H54 (cell line): ENCODE measurements around the gene ATP1B2.

ENCODE experiments used
- DNase-seq: peaks from one replicate; pipeline ENCODE4 v3.0.0; 2011; ENCODE audit warnings: low spot score, mixed read lengths; ENCODE audit not compliant: insufficient read length
- FAIRE-seq: peaks from 3 replicates; lab custom pipeline; 2011; peaks lifted over from hg19 to GRCh38; lab: Jason Lieb, UNC
- POLR2A ChIP-seq: IDR thresholded peaks from 2 replicates; pipeline ENCODE4 v1.6.1; 2011; ENCODE audit warnings: low read depth, mild to moderate bottlenecking, low read length

Gene ATP1B2

DNA sequence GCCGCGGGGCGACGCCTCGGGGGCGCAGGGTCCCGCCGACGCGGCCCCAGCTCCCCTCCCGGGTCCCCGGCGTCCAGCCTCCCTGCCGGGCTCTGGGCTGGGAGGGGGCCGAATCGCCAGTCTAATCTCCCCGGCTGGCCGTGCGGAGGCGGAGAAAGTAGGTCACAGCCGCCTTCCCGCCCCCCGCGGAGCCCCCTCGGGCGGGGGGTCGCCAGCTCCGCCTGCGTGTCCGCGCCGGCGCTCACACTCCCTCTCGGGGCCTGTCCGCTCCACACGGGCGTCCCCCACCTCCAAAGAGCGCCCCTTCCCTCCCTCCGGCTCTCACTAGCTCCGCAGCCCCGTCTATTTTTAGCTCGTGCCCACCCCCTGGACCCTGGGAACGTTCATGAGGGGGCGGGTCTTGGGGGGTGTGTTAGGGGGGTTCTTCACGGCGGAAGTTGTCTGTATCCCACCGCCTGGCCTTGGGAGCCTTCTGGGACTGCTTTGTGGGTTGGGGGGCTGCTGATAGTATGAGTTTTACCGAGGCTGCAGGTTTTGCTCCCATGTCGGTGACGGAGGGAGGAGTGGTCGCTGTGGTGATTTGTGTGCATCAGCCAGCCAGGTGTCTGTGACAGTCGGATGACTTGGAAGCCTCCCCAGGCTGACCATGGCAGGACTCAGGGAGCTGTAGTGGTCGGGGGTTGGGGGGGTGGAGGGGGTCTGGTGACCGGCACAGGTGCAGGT is 1.1 kb downstream of the ATP1B2 start:
- TF ChIP-seq POLR2A = no peak
- FAIRE-seq (no peak), DNase-seq (no peak)

DNA sequence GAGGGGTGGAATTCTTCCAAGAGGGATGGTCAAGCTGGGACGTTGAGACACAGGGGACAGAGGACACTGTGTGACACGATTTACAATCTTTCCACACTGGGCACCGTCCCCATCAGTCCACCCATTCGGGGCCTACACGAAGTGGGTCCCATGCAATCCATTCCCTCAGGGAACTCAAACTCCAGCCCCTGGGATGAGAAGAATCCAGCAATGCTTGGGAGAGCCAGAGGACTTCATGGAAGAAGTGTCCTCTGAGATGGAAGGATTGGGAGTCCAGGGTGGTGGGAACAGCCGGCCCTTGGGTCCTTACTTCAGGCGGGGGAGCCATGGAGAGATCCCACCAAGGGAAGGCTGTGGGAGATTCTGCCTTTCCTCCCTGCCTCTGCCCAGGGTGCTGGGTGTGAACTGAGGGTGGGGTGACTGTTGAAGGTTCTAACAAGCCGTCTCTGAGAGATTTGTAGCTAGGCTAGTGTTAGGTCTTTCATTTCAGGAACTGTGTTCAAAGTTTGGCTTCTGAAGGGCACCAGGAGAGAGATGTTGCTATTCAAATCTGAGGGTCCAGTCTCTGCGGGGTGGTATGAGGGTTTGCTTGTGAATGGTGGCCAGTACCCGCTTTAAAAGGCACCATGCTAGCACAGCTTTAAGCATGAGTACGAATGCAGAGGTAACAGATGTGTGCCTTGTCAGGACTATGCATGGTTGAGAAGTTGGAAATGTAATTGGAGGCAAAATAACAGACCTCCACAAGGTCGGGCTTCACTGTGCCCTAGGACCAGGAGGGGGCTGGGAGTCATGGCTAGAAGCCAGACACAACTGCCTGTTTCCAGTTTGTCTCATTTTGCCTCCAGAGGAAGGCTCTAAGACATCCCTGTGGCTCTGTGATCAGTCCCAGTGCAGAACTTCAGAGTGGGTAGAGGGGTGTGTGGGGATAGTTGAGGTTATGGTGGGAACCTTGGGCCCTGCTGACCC is 1.9 kb downstream of the ATP1B2 start:
- FAIRE-seq (no peak), DNase-seq (no peak)
- no peak for TF ChIP-seq POLR2A

DNA sequence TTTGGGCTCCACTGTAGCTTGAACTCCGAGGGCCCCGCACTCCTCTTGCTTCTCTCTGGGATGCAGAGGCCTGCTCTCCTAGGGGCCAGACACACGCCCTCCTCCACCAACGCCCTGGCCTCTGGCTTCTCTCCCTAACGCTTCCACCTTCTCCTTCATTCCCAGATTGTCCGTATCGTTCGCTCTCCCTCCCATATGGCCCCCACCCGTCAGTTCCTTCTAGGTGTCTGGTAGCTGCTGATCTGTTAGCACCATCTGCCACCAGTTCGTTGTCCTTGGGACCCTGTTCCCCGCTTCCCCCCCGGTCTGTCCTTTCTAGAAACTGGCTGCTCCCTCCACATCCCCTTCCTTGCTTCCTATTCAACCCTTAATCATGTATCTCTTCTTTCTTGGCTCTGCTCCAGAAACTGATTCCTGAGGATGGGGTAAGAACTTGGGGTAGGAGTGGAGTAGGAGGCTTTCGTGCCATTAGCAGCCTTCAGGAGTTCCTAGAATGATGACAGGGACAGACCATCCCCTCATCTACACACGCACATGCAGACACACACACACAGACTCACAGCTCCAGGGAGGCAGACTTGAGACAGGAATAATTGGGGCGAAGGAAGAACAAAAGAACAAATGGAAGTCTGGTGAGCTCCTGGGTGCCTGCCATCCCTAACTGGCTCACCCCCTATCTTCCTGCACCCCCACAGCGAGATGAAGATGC is 4.3 kb downstream of the ATP1B2 start:
- DNase-seq (no peak), FAIRE-seq (no peak)
- TF ChIP-seq POLR2A = no peak

DNA sequence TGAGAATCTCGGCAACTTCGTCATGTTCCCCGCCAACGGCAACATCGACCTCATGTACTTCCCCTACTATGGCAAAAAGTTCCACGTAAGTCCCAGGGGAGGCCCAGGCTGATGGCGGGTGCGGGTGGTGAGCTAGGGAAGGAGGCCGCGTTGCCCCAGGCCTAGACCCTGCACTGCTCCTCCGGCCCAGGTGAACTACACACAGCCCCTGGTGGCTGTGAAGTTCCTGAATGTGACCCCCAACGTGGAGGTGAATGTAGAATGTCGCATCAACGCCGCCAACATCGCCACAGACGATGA is 4.8 kb downstream of the ATP1B2 start:
- no peak for DNase-seq
- TF ChIP-seq POLR2A = no peak
- no peak for FAIRE-seq

DNA sequence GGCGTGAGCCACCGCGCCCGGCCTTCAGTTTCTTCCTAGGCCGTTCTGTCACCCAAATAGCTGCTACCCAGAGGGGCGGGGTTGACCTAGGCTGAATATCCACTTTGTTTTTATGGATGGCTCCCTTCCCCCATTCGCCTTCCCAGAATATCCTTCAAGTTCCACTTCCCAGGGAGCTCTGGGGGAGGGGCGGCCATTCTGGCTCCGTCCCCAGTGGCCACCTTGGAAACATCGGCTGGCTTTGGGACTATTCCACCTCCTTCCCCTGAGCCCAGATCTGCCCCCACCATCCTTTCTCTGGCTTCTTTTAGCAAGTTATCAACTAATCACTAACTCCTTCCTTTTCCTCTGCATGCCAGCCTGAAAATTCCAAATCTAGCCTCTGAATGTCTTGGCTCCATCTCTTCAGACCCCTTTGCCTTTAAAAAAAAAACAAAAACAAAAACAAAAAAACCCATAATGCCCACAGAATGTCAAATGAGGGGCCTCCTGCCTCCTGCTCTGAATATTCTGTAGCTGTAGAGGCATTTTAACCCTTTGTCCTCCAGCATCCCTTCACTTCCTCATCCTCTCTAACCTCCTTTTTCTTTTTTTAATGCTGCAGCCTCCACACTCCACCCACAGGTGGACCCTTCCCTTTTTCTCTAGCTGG is 6.4 kb downstream of the ATP1B2 start:
- no peak for TF ChIP-seq POLR2A
- FAIRE-seq (no peak), DNase-seq (no peak)

DNA sequence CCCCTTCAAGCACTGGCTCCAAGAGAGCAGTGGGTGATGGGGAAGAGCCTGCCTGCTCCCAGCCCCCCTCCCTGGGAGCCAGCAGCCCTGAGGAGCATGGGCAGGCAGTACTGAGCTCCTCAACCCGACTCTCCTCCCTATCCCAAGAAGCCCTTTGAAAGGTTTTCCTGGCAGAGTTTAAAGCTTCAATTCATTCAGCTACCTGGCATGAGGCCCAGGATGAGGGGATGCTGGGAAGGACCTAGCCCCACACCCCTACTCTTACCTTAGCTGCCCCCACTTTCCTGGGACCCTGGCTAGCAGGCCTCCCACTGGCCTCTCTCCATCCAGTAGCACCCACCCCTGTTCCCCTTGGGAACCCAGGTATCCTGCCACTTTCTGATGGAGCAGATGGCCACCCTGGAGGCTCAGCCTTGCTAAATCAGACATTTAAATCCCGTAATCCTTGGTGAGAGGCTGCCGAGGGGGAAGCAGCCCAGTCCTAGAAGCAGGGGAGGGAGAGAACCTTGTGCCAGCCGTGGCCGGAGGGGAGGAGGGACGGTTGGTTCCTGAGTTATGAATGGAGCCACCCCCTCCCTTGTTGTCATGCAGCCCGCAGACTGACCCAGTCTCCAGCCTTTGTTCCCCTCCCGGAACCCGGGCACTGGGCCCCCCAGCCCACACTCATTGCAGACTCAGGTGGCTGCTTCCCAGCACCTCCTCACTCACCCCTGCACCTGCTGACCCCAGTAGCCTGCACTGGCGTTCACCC is 17.1 kb downstream of the ATP1B2 start:
- no peak for TF ChIP-seq POLR2A
- DNase-seq (no peak), FAIRE-seq (no peak)

DNA sequence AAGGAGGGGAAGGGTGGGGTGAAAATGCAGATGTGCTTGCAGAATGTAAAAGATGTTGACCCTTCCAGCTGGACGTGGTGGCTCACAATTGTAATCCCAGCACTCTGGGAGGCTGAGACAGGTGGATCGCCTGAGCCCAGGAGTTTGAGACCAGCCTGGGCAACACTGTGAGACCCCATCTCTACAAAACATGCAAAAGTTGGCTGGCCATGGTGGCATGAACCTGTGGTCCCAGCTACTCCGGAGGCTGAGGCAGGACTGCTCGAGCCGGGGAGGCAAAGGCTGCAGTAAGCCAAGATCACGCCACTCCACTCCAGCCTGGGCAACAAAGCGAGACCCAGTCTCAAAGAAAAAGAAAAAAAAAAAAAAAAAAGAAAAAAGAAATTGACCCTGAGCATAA is 17.8 kb downstream of the ATP1B2 start:
- no peak for TF ChIP-seq POLR2A
- DNase-seq (no peak), FAIRE-seq (no peak)

DNA sequence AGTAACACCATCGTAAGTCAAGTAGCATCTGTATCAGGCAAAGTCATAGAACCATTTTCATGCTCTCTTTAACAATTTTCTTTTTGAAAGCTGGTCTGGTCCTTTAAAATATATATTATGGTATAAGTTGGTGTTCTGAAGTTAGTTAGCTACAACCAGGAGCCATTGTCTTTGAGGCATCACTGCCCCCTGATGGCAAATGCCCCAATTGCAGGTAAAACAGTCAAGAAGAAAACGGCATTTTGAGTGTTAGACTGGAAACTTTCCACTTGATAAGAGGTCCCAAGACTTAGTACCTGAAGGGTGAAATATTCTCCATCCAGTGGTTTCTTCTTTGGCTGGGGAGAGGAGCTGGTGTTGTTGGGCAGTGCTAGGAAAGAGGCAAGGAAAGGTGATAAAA is 22.5 kb downstream of the ATP1B2 start:
- FAIRE-seq (no peak), DNase-seq (no peak)
- TF ChIP-seq POLR2A = no peak

DNA sequence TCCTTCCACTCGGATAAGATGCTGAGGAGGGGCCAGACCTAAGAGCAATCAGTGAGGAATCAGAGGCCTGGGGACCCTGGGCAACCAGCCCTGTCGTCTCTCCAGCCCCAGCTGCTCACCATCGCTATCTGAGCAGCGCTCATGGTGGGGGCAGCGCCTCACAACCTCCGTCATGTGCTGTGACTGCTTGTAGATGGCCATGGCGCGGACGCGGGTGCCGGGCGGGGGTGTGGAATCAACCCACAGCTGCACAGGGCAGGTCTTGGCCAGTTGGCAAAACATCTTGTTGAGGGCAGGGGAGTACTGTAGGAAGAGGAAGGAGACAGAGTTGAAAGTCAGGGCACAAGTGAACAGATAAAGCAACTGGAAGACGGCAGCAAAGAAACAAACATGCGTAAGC is 24.2 kb downstream of the ATP1B2 start:
- no peak for TF ChIP-seq POLR2A
- DNase-seq = no peak
- FAIRE-seq = no peak

DNA sequence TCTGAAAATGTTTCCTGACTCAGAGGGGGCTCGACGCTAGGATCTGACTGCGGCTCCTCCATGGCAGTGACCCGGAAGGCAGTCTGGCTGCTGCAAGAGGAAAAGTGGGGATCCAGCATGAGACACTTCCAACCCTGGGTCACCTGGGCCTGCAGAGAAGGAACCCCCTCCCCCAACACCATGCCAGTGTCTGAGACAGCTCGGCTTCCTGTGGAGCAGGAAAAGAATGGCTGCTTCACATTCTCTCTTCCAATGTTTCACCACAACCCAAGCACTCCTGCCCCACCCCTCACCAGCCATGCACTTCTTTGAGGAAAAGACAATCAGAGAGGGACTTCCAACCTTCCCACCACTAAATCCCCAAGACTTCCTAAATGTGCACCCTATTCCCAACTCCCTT is 25.8 kb downstream of the ATP1B2 start:
- FAIRE-seq = no peak

DNA sequence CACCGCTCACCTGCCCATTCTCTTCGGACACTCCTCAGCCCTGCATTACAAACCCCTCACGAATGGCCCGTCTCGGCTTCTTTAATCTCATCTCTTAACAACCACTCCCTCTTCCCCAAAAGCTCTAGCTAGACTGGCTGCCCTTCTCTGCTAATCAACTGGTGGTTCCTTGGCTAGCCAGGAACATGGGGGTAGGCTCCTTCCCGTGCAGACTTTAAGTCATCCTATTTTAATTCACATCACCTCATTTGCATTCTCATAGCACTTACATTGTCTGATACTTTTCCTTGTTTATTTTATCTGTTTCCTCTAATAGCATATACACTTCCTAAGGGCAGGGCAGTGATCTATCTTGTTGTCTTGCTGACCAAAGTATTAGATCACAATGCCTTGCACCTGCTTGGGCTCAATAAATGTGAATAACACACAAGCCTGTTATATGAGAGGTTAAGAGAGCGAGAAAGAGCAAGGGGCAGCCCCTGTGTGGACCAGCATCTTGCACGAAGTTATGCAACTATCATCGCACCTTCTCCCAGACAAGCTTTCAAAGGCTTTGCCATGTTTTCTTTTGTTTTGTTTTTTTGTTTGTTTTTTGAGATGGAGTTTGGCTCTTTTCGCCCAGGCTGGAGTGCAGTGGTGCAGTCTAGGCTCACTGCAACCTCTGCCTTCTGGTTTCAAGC is 26.8 kb downstream of the ATP1B2 start:
- FAIRE-seq = no peak
- DNase-seq = no peak
- no peak for TF ChIP-seq POLR2A

More for the DNA sequence above, 25.8 kb downstream of the ATP1B2 start:
- DNase-seq = no peak
- TF ChIP-seq POLR2A = no peak

DNA sequence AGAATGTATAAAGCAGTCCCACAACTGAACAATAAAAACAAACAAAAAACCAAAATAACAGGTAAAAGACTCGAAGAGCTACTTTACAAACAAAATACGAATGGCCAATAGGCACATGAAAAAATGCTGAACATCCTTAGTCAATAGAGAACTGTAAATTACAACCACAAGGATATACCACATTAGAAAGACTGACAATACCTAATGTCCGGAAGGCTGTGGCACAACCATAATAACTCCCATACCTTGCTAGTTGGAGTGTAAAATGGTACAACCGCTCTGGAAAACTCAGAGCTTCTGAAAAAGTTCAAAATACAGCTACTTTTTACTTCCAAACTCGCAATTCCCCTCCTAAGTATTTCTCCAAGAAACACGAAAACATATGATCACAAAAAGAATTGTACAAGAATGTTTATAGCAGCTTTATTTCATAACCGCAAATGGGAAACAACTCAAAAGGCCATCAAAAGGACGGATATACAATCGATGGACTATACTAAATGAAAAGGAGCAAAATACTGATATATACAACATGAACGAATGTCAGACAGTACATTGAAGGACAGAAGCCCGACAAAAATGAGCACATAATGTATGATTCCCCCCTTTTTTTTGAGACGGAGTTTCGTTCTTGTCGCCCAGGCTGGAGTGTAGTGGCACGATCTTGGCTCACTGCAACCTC is 34.3 kb downstream of the ATP1B2 start:
- TF ChIP-seq POLR2A = no peak
- DNase-seq = no peak
- FAIRE-seq = no peak
